Tibial nerve (tissue), 4 donors: ENCODE measurements around the gene CDK13.

Source experiments
- EP300 ChIP-seq, 2 donors: sonication (generic); formaldehyde crosslinking; IDR thresholded peaks; one replicate each; pipeline ENCODE4 v1.6.1; 2017; ENCODE audit warnings: antibody characterized with exemption in 2 of 2, mild to moderate bottlenecking in 1 of 2
- POLR2A ChIP-seq, 2 donors: fragments of 450-650 bp; IDR thresholded peaks; one replicate each; pipeline ENCODE4 v1.6.1; 2017; ENCODE audit warnings: antibody characterized with exemption in 2 of 2, mild to moderate bottlenecking in 2 of 2, moderate library complexity in 2 of 2
- TF ChIP-seq, protein P1 (sequence below), 5 experiments: fragments of 200-600 bp in 3 of 5; fragments of 450-650 bp in 2 of 5; sonication (generic) in 3 of 5; IDR thresholded peaks; one replicate each; pipeline ENCODE4 v1.5.1; 2016 to 2019; ENCODE audit warnings: antibody characterized with exemption in 5 of 5, mild to moderate bottlenecking in 3 of 5, moderate library complexity in 2 of 5

- TF ChIP-seq EP300 (IDR thresholded peaks at IDR 0.05) (no peak), POLR2A (IDR thresholded peaks at IDR 0.05) (no peak)
- TF ChIP-seq, protein P1, sequence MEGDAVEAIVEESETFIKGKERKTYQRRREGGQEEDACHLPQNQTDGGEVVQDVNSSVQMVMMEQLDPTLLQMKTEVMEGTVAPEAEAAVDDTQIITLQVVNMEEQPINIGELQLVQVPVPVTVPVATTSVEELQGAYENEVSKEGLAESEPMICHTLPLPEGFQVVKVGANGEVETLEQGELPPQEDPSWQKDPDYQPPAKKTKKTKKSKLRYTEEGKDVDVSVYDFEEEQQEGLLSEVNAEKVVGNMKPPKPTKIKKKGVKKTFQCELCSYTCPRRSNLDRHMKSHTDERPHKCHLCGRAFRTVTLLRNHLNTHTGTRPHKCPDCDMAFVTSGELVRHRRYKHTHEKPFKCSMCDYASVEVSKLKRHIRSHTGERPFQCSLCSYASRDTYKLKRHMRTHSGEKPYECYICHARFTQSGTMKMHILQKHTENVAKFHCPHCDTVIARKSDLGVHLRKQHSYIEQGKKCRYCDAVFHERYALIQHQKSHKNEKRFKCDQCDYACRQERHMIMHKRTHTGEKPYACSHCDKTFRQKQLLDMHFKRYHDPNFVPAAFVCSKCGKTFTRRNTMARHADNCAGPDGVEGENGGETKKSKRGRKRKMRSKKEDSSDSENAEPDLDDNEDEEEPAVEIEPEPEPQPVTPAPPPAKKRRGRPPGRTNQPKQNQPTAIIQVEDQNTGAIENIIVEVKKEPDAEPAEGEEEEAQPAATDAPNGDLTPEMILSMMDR (IDR thresholded peaks at IDR 0.05) = no peak
Measured at GRCh38 chr7:40014376-40014775, 64.3 kb downstream of the CDK13 start.
